AG04449 (cell line): ENCODE measurements around the gene RPUSD4.

Source experiments
- CTCF ChIA-PET: fragments of 350-600 bp; formaldehyde crosslinking; extraction: SDS; loops from one replicate; lab custom pipeline; 2021; ENCODE audit warnings: antibody characterized with exemption; lab: Yijun Ruan, JAX
- POLR2A ChIA-PET: fragments of 400-600, 350-600 bp; formaldehyde crosslinking; extraction: SDS; loops from one replicate; lab custom pipeline; 2020; ENCODE audit warnings: antibody characterized with exemption, inconsistent platforms; lab: Yijun Ruan, JAX
- DNase-seq: peaks from one replicate; pipeline ENCODE4 v3.0.0-alpha.2; 2010; ENCODE audit warnings: low read depth, low spot score
- H3K4me3 ChIP-seq: 2 replicates; pipeline ENCODE4 v1.5.1; 2011; ENCODE audit warnings: low read depth, mild to moderate bottlenecking, control low read depth, low read length
- TF ChIP-seq, protein P1 (sequence below): IDR thresholded peaks from one replicate; pipeline ENCODE4 v1.5.1; 2011; ENCODE audit warnings: mild to moderate bottlenecking, moderate library complexity, low read length, control low read depth, inconsistent platforms; ENCODE audit not compliant: insufficient read depth; ENCODE audit errors: missing control alignments

The RPUSD4 gene

DNA sequence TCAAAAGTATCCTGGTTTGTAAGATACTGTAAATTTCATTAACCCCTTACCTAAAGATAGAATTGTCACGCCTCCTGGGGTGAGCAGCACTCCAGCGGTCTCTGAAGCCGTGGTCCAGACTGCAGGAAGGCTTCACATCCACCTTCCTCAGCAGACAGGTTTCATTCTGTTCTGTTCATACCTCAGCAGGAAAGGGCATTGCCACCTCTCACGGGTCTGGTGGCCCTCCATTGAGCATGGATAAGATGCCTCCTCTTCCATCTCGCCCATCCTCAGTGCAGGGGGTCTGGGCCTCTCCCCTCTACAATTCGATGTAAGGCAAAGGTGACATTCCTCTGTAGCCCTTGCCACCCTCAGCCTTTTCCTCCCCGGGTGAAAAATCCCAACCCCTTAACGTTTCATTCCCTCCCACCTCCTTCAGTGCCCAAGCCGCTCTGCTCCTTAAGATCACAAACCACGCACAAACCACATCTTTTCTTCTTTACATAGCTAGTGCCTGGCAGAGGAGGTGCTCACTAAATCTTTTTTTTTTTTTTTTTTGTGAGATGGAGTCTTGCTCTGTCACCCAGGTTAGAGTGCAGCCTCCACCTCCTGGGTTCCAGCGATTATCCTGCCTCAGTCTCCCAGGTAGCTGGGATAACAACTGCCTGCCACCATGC, 28.5 kb downstream of the RPUSD4 start:
- no peak overlapping the region for H3K4me3 ChIP-seq
- DNase-seq: no peak
- TF ChIP-seq, protein P1, sequence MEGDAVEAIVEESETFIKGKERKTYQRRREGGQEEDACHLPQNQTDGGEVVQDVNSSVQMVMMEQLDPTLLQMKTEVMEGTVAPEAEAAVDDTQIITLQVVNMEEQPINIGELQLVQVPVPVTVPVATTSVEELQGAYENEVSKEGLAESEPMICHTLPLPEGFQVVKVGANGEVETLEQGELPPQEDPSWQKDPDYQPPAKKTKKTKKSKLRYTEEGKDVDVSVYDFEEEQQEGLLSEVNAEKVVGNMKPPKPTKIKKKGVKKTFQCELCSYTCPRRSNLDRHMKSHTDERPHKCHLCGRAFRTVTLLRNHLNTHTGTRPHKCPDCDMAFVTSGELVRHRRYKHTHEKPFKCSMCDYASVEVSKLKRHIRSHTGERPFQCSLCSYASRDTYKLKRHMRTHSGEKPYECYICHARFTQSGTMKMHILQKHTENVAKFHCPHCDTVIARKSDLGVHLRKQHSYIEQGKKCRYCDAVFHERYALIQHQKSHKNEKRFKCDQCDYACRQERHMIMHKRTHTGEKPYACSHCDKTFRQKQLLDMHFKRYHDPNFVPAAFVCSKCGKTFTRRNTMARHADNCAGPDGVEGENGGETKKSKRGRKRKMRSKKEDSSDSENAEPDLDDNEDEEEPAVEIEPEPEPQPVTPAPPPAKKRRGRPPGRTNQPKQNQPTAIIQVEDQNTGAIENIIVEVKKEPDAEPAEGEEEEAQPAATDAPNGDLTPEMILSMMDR: no peak
- POLR2A ChIA-PET: no interaction called here
- CTCF ChIA-PET: interaction anchor here (0.6 to 2.7 kb wide), 3 partner anchors 11 to 262 kb away, joined by 3 to 13 read pairs (median 6); no protein-coding TSS in a partner anchor

DNA sequence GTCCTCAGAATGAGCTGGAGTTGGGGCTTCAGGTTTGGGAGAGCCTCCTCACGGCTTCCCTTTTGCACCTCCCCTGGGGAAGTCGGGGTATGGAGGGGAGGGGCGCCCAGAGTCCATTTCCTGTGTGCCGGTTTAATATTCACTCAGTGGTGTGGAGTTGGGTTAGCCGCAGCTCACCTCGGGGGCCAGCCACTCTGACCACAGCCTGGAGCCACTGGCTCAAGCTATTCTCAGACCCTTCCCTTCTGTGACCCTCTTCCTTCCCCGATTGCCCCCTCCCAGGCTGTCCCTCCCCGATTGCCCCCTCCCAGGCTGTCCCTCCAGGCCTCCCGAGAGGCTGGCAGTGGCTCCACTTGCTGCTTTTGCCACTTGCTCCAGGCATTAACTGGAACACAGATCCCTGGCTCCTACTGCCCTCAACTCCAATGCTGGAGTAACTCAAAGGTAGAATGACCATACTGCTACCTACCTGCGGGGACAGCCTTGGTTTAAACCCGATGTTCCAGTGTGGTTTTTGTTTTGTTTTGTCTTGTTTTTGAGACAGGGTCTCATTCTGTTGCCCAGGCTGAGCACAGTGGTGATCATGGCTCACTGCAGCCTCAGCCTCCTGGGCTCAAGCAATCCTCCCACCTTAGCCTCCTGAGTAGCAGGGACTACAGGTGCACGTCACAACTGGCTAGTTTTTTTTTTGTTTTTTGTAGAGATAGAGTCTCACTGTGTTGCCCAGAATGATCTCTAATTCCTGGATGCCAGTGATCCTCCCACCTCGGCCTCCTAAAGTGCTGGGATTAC, 29.3 kb downstream of the RPUSD4 start:
- ChIA-PET CTCF (interaction anchor here (1.9 kb wide), 1 partner anchor 12 kb away, joined by 8 read pairs; no protein-coding TSS in a partner anchor), POLR2A (no interaction called here)
- TF ChIP-seq, protein P1: no peak
- no peak overlapping the region for H3K4me3 ChIP-seq
- no peak for DNase-seq

DNA sequence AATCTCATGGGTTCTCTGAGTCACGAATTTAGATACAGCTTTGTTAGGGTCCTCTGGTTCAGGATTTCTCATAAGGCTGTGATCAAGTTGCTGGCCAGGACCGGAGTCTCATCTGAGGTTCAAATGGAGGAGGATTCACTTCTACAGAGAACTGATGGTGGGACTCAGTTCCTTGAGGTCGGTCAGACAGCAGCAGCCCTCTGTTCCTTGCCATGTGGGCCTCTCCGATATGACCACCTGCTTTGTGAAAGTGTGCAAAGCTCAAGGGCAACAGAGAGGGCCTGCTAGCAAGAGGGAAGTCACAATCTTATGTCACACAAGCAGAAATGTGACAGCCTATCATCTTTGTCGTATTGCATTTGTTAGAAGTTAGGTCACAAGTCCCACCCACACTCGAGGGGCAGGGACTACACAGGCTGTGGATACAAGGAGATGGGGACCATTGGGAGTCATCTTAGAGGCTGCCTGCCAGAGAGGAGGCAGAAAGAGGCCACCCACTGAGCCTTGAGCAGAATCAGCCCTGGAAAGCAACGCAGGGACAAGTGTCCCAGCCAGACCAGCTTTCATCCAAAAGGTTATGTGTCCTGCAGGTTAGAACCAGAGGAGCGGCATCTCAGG, 34.5 kb downstream of the RPUSD4 start:
- H3K4me3 ChIP-seq: no peak overlapping the region
- POLR2A ChIA-PET: no interaction called here
- CTCF ChIA-PET: no interaction called here
- DNase-seq: no peak
- TF ChIP-seq, protein P1: no peak

DNA sequence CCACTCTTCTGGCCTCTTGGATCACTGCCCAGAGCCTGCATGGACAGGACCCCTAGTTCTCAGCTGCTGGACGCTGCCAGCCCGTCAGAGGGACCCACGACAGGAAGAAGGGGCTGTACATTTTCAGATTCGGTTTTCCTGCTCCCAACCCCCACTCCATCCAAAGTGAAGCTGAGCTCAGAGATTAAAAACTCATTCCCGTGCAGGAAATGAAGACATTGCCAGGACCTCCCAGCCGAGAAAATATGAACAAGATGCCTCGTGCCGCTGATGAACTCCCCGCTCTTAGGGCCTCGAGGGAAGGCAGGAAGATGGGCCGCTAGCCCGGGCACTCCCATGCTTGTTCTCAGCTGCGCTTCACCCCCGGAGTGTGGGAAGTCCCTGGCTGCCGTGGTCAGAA, 36.1 kb downstream of the RPUSD4 start:
- H3K4me3 ChIP-seq: no peak overlapping the region
- ChIA-PET CTCF (interaction anchor here (1.5 to 1.7 kb wide), 2 partner anchors 18 to 250 kb away, joined by 3 to 5 read pairs; no protein-coding TSS in a partner anchor), POLR2A (no interaction called here)
- TF ChIP-seq, protein P1: no peak
- no peak for DNase-seq

DNA sequence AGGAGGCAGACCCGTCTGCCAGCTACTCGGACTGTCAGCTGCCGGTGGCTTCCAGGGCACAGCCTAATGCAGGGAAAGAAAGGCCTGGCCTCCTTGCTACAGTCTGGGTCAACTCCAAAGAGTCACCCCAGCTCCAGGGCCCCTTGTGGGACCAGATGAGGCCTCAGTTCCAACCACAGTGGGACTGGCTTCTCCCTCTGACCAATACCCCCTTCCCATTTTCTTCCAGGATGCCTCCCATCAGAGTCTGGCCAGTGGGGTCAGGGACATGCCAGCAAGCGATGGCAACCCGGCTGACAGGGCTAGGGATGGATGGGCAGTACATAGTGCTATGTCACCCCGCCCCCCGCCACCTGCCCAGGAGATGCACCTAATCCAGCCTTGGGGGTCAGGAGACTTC, 36.6 kb downstream of the RPUSD4 start:
- POLR2A ChIA-PET: no interaction called here
- TF ChIP-seq, protein P1: no peak
- no peak for DNase-seq
- CTCF ChIA-PET: interaction anchor here (1.5 to 1.7 kb wide), 2 partner anchors 19 to 249 kb away, joined by 3 to 5 read pairs; no protein-coding TSS in a partner anchor
- no peak overlapping the region for H3K4me3 ChIP-seq

DNA sequence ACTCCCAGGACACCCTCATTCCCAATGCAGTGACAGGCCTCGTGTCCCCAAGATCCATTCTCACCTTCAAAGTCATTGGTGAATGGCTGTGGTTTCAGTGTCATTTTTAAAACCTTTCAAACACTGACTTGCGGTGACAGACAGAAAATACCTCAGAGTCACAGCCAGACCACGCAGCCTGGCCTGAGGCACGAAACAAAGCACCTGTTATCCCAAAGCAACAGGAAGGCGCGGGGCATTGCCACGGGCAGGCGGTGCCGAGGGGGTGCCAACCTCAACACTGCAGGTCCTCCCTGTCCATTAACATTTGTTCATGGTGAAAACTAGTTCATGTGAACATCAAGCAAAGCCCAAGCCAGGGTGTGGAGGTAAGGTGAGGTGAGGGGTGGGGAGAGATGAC, 38.2 kb downstream of the RPUSD4 start:
- DNase-seq: no peak
- no peak overlapping the region for H3K4me3 ChIP-seq
- CTCF ChIA-PET: no interaction called here
- TF ChIP-seq, protein P1: no peak
- POLR2A ChIA-PET: no interaction called here
